Pancreas (tissue), 10 donors: ENCODE results near the gene ST8SIA4. TPM values are rescaled to one million over a fixed set of nuclear protein-coding genes. Genes with fewer than 3 reads are reported as not detected.

ENCODE experiments used
- ATAC-seq, 4 donors: fragments of 200-7000 bp; cut with Tn5 transposase; one replicate each; pipeline versions ENCODE4 v1.8.0 to v1.9.1; 2020; ENCODE audit warnings: mild to moderate bottlenecking in 4 of 4, moderate library complexity in 4 of 4
- DNase-seq, 6 donors: peaks; one replicate each; pipeline ENCODE4 v3.0.0-alpha.2; 2020
- FAIRE-seq: peaks from 2 replicates; lab custom pipeline; 2012; peaks lifted over from hg19 to GRCh38; lab: Jason Lieb, UNC
- H3K27ac ChIP-seq, 4 donors: fragments of 200-600 bp; sonication (generic); 1 replicate in 3 of 4; 2 replicates in 1 of 4; pipeline versions ENCODE4 v1.5.0 to v1.8.0; 2020
- H3K27me3 ChIP-seq, 4 donors: fragments of 200-600 bp; one replicate each; pipeline ENCODE4 v1.8.0; 2021
- H3K36me3 ChIP-seq, 3 donors: fragments of 200-600 bp; sonication (generic) in 1 of 3; one replicate each; pipeline versions ENCODE4 v1.5.0 to v1.8.0; 2020 to 2021
- H3K4me1 ChIP-seq, 3 donors: fragments of 200-600 bp; one replicate each; pipeline ENCODE4 v1.8.0; 2021
- H3K4me3 ChIP-seq, 4 donors: fragments of 200-600 bp; sonication (generic) in 2 of 4; one replicate each; pipeline versions ENCODE4 v1.5.0 to v1.8.0; 2020 to 2021
- H3K9me3 ChIP-seq, 4 donors: fragments of 200-600 bp; one replicate each; pipeline ENCODE4 v1.8.0; 2021
- WGBS, 2 donors: extraction: QIAGEN DNeasy Blood & Tissue Kit; methylation state at CpG; one replicate each; pipeline ENCODE4 v1.1.7; 2013; 5-methylcytosine and 5-hydroxymethylcytosine counted together
- intact Hi-C, 3 donors: fragments of 100-400 bp; cut with DNase I; formaldehyde crosslinking; loops; one replicate each; pipeline versions ENCODE4 v1.11.1 to v1.14.2; 2022
- polyA plus RNA-seq, 2 donors: library from polyadenylated mRNA; stranded (reverse); fragments of 200-250 nt; gene quantifications; one replicate each; pipeline ENCODE4 v1.2.3, GENCODE V29; 2013
- total RNA-seq, 6 donors: library from RNA; stranded (reverse); fragmentation: NEBNext Ultra II Directional in 4 of 6; extraction: Animal tissue kit (Norgen Biotek cat#: 25700) in 4 of 6; gene quantifications; one replicate each; pipeline versions ENCODE4 v1.2.1 to v1.2.4, GENCODE V29; 2021 to 2023
- TF ChIP-seq, protein P1 (sequence below), 4 donors: fragments of 200-600 bp; sonication (generic) in 3 of 4; IDR thresholded peaks; one replicate each; pipeline versions ENCODE4 v1.5.0 to v1.8.0; 2021; ENCODE audit warnings: antibody characterized with exemption in 4 of 4
- donor health status: healthy with polysubstance abuse.
- donor health status: DM: no; HTN: no; CAD: no; lungs with moderate emphysema.
- donor health status: DM: no; HTN: no; CAD: no.
- donor health status: control.
- donor health status: control.
- donor health status: Bipolar disorder and iron deficiency.
- donor health status: DM: yes; HTN: yes; CAD: no.
- donor health status: DM: no; HTN: no; CAD: no.
- donor health status: DM: no; HTN: no; CAD: no.
- donor health status: DM: yes; HTN: yes; CAD: no.

Gene ST8SIA4
- total and polyA plus RNA-seq, 8 donors = 0.34 to 5.7 (median 0.86) TPM

DNA sequence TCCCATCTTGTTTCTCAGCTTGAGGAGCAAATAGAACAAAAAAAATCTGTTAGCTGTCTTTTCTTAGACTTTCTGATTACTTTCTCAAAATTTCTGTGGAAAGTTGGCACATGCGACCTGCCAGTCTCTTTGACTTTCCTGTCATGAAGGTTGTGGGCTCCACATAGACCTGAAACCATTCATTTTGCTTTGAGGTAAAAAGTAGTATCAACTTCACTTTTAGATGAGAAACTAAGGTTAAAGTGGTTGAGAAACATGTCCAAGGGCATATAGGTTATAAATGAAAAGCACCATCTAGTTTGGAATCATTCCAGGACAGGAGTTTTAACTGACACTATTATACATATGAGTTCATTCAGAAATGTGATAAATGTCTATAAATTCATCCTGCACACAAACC lies 42.7 kb downstream of the ST8SIA4 start:
- FAIRE-seq (no peak), DNase-seq (no peak), ATAC-seq (no peak)
- TF ChIP-seq, protein P1, sequence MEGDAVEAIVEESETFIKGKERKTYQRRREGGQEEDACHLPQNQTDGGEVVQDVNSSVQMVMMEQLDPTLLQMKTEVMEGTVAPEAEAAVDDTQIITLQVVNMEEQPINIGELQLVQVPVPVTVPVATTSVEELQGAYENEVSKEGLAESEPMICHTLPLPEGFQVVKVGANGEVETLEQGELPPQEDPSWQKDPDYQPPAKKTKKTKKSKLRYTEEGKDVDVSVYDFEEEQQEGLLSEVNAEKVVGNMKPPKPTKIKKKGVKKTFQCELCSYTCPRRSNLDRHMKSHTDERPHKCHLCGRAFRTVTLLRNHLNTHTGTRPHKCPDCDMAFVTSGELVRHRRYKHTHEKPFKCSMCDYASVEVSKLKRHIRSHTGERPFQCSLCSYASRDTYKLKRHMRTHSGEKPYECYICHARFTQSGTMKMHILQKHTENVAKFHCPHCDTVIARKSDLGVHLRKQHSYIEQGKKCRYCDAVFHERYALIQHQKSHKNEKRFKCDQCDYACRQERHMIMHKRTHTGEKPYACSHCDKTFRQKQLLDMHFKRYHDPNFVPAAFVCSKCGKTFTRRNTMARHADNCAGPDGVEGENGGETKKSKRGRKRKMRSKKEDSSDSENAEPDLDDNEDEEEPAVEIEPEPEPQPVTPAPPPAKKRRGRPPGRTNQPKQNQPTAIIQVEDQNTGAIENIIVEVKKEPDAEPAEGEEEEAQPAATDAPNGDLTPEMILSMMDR (IDR thresholded peaks at IDR 0.05) = no peak
- intact Hi-C loops = no loop called here
- no peak overlapping the region for H3K4me3 ChIP-seq
- H3K36me3 ChIP-seq = no peaks in the 10 kb centered on the region
- no peaks in the 10 kb centered on the region for H3K27me3 ChIP-seq
- H3K4me1 ChIP-seq = no peaks in the 10 kb centered on the region
- WGBS, 2 donors = 59 to 73% methylated on average over 1 of the region's 1 CpG
- H3K27ac ChIP-seq = no peak overlapping the region
- H3K9me3 ChIP-seq = no peaks in the 10 kb centered on the region

DNA sequence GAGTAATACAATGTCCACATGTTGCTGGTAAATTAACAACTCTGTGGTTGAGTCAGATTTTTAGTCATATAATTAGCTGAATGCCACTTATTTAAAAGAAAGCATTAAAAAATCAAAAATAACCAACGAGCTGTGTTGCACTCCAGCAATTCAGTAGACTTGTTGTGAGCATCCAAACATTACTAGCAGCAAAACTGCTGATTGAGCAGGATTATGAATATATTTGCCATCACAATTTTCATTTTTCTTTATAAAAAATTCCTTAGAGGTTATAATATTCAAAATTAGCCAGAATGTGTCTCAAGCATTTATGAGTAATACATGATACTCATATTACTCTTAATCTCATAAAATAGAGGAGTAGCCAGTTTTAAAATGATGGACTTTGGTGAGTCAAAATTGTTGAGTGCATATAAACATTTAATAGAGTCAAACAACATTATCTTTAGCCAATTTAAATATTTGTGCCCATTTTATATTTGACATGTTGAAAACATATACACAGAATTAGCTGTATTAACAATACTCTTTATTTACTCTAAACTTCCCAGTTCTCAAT lies 44.0 kb downstream of the ST8SIA4 start:
- Histone ChIP-seq H3K4me3 (no peak overlapping the region), H3K9me3 (no peaks in the 10 kb centered on the region), H3K27me3 (no peaks in the 10 kb centered on the region), H3K36me3 (no peaks in the 10 kb centered on the region), H3K4me1 (no peaks in the 10 kb centered on the region), H3K27ac (no peak overlapping the region)
- WGBS, 2 donors = 50 to 52% methylated on average over 1 of the region's 1 CpG
- intact Hi-C loops = no loop called here
- FAIRE-seq (no peak), ATAC-seq (no peak), DNase-seq (no peak)
- TF ChIP-seq, protein P1 (IDR thresholded peaks at IDR 0.05) = no peak

DNA sequence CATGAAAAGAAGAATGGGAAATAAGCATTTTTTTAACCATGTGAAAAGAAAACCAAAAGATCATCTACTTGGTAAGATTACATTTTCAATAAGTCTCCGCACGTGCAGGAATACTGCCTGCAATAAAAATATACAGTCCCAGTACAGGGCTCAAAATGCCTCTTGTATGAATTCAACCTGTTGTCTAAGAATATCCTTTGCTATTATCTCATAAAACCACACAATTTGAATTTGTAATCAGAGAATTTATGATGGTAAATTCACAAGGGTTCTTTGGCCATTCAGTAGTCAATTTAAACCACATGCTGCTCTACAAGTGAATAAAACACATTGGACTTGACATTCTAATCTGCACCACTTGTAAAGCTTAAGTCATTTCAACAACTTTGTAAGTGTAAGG lies 46.6 kb downstream of the ST8SIA4 start:
- Histone ChIP-seq H3K4me1 (no peaks in the 10 kb centered on the region), H3K4me3 (no peak overlapping the region), H3K27ac (no peak overlapping the region), H3K27me3 (no peaks in the 10 kb centered on the region), H3K9me3 (no peaks in the 10 kb centered on the region), H3K36me3 (no peaks in the 10 kb centered on the region)
- DNase-seq (no peak), ATAC-seq (no peak), FAIRE-seq (no peak)
- WGBS, 2 donors = 87 to 93% methylated on average over 2 of the region's 2 CpGs
- TF ChIP-seq, protein P1 (IDR thresholded peaks at IDR 0.05) = no peak
- intact Hi-C loops = no loop called here

DNA sequence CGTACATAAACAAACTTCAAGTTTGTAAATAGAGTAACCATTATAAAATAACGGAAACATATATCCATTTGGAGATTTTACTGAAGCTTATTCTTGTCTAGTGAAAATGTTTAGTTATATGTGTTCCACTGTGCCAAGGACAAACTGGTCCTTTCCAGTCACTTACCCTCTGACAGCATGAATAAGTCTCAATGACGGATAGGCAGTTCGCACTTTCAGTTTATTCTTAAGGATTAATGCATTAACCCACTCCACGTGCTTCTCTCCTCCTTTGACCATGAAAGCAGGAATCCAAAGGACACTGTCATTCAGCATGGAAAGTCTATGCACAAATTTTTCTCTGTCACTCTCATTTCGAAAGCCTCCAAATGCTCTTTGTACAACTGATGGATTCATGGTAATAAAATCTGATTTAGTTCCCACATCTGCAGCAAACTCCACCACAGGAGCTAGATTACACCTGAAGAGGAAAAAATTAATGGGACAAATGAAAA lies 47.1 kb downstream of the ST8SIA4 start:
- ATAC-seq (no peak), FAIRE-seq (no peak), DNase-seq (no peak)
- no peaks in the 10 kb centered on the region for H3K9me3 ChIP-seq
- H3K27ac ChIP-seq = no peak overlapping the region
- intact Hi-C loops = no loop called here
- no peaks in the 10 kb centered on the region for H3K4me1 ChIP-seq
- TF ChIP-seq, protein P1 (IDR thresholded peaks at IDR 0.05) = no peak
- H3K27me3 ChIP-seq = no peaks in the 10 kb centered on the region
- 73 to 74% methylated on average over 6 of the region's 6 CpGs for WGBS, 2 donors
- H3K4me3 ChIP-seq = no peak overlapping the region
- no peaks in the 10 kb centered on the region for H3K36me3 ChIP-seq

DNA sequence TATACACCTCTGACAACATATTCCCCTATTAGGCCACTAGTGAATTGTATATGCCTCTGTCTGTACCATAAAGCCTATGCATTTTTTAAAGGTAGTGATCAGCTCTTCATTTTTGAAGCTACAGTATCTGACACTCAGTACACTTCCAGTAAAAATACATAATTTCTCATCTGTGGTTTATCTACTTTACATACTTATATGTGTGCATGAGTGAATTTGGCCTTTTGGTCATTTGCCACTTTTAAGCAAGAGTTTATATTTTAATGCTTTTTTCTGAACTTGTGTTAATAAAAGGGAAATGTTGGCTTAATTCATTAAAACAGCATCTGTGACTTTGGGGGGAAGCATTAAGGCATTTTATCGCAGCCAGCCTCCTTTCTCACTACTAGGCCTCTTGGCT lies 47.8 kb downstream of the ST8SIA4 start:
- WGBS, 2 donors = 87% methylated on average over 1 of the region's 1 CpG
- no peak for FAIRE-seq
- TF ChIP-seq, protein P1 (IDR thresholded peaks at IDR 0.05) = no peak

More for the DNA sequence above, 47.8 kb downstream of the ST8SIA4 start:
- H3K4me3 ChIP-seq = no peak overlapping the region
- H3K9me3 ChIP-seq = no peaks in the 10 kb centered on the region
- H3K27me3 ChIP-seq = no peaks in the 10 kb centered on the region
- H3K27ac ChIP-seq = no peak overlapping the region
- DNase-seq = no peak
- intact Hi-C loops = no loop called here
- no peaks in the 10 kb centered on the region for H3K4me1 ChIP-seq
- no peaks in the 10 kb centered on the region for H3K36me3 ChIP-seq
- no peak for ATAC-seq
